ENCODE data around the gene RHOH.
"Not testable (repeated sequence)": the region's sequence is repeated elsewhere in the genome, so short reads cannot be mapped to it uniquely, and the experiment has no call there.

RHOH gene

GRCh38 chr4:40289366-40290188 is 92.7 kb downstream of the RHOH start:
- H3K9ac ChIP-seq (ENCODE audit: low read length): no peak overlapping the region
- H3K27ac ChIP-seq (ENCODE audit: low read depth, low read length): no peak overlapping the region
- H3K4me3 ChIP-seq (ENCODE audit: low read length): no peak overlapping the region
- no peaks in the 10 kb centered on the region for H3K27me3 ChIP-seq (ENCODE audit: control insufficient read depth, insufficient read depth, low read length)
- H3K36me3 ChIP-seq (ENCODE audit: control insufficient read depth, insufficient read depth, low read length): no peaks in the 10 kb centered on the region
- no peaks in the 10 kb centered on the region for H3K4me1 ChIP-seq (ENCODE audit: control insufficient read depth, insufficient read depth, low read length)

GRCh38 chr4:40290611-40291186 is 93.9 kb downstream of the RHOH start:
- not testable (repeated sequence) for H3K9ac ChIP-seq (ENCODE audit: low read length); H3K27me3 ChIP-seq (ENCODE audit: control insufficient read depth, insufficient read depth, low read length)

GRCh38 chr4:40292313-40292759 is 95.5 kb downstream of the RHOH start:
- no peak overlapping the region for H3K9ac ChIP-seq (ENCODE audit: low read length)
- H3K27ac ChIP-seq (ENCODE audit: low read depth, low read length): no peak overlapping the region
- no peaks in the 10 kb centered on the region for H3K36me3 ChIP-seq (ENCODE audit: control insufficient read depth, insufficient read depth, low read length)
- H3K4me3 ChIP-seq (ENCODE audit: low read length): no peak overlapping the region
- H3K4me1 ChIP-seq (ENCODE audit: control insufficient read depth, insufficient read depth, low read length): no peaks in the 10 kb centered on the region
- H3K27me3 ChIP-seq (ENCODE audit: control insufficient read depth, insufficient read depth, low read length): no peaks in the 10 kb centered on the region

More at GRCh38 chr4:40290611-40291186, 93.9 kb downstream of the RHOH start:
- H3K27ac ChIP-seq (ENCODE audit: low read depth, low read length); H3K4me3 ChIP-seq (ENCODE audit: low read length); H3K36me3 ChIP-seq (ENCODE audit: control insufficient read depth, insufficient read depth, low read length); H3K4me1 ChIP-seq (ENCODE audit: control insufficient read depth, insufficient read depth, low read length): not testable (repeated sequence)

GRCh38 chr4:40294339-40294738 is 97.5 kb downstream of the RHOH start:
- Histone ChIP-seq H3K4me1 (ENCODE audit: control insufficient read depth, insufficient read depth, low read length) (no peaks in the 10 kb centered on the region), H3K4me3 (ENCODE audit: low read length) (no peak overlapping the region), H3K9ac (ENCODE audit: low read length) (no peak overlapping the region), H3K27me3 (ENCODE audit: control insufficient read depth, insufficient read depth, low read length) (no peaks in the 10 kb centered on the region), H3K27ac (ENCODE audit: low read depth, low read length) (no peak overlapping the region), H3K36me3 (ENCODE audit: control insufficient read depth, insufficient read depth, low read length) (no peaks in the 10 kb centered on the region)

- H3K4me3 ChIP-seq (ENCODE audit: low read length); H3K27ac ChIP-seq (ENCODE audit: low read depth, low read length); H3K4me1 ChIP-seq (ENCODE audit: control insufficient read depth, insufficient read depth, low read length); H3K36me3 ChIP-seq (ENCODE audit: control insufficient read depth, insufficient read depth, low read length); H3K27me3 ChIP-seq (ENCODE audit: control insufficient read depth, insufficient read depth, low read length); H3K9ac ChIP-seq (ENCODE audit: low read length): not testable (repeated sequence)
These were observed 98.2 kb downstream of the RHOH start for GRCh38 chr4:40295030-40295429.

GRCh38 chr4:40295572-40295971 is 98.7 kb downstream of the RHOH start:
- Histone ChIP-seq H3K9ac (ENCODE audit: low read length) (no peak overlapping the region), H3K4me3 (ENCODE audit: low read length) (no peak overlapping the region), H3K36me3 (ENCODE audit: control insufficient read depth, insufficient read depth, low read length) (no peaks in the 10 kb centered on the region), H3K4me1 (ENCODE audit: control insufficient read depth, insufficient read depth, low read length) (no peaks in the 10 kb centered on the region), H3K27me3 (ENCODE audit: control insufficient read depth, insufficient read depth, low read length) (no peaks in the 10 kb centered on the region), H3K27ac (ENCODE audit: low read depth, low read length) (no peak overlapping the region)

Data from rectal smooth muscle tissue (tissue), 1 donor.